ENCODE data around the gene FUOM. TPM values are rescaled to one million over a fixed set of nuclear protein-coding genes. Genes with fewer than 3 reads are reported as not detected.

The FUOM gene
- total RNA-seq, 1 experiment from 2014 or later: 33.3 TPM

- BruUV-seq (replicated peaks): no TSS peak
- no peaks in the 10 kb centered on the region for H3K9me3 ChIP-seq (ENCODE audit: low read length)
- no peak for TF ChIP-seq EZH2 (IDR thresholded peaks at IDR 0.05; ENCODE audit: low read length, unreplicated experiment)
- TF ChIP-seq EZH2phosphoT487 (IDR thresholded peaks at IDR 0.05; ENCODE audit: borderline replicate concordance, low read length): no peak
- no peak for TF ChIP-seq CTCF (conservative IDR thresholded peaks at IDR 0.05; ENCODE audit: low read depth, low read length)
- H4K20me1 ChIP-seq (ENCODE audit: low read length): no peaks in the 10 kb centered on the region
- peaks cover 3% of the 10 kb centered on the region; the same call in 1 of the 2 replicates for H3K4me1 ChIP-seq (ENCODE audit: insufficient read depth, low read length)
- CTCF ChIA-PET: no interaction called here
- POLR2A ChIA-PET (ENCODE audit: unreplicated experiment): interaction anchor here (0.5 to 1.0 kb wide), 2 partner anchors 11 to 30 kb away, joined by 3 to 4 read pairs; no protein-coding TSS in a partner anchor
- H3K9ac ChIP-seq (ENCODE audit: low read length): peak overlapping the region; percentile 36
- intact Hi-C loops (cut with micrococcal nuclease): no loop called here
- DNase-seq (peak; percentile 27), ATAC-seq (peak; percentile 61)
- no peaks in the 10 kb centered on the region for H3K36me3 ChIP-seq (ENCODE audit: low read depth, low read length)
- H3K27ac ChIP-seq (ENCODE audit: low read length): no peak overlapping the region
- no peaks in the 10 kb centered on the region for H3K79me2 ChIP-seq (ENCODE audit: low read length)
- H3F3A ChIP-seq (ENCODE audit: low read length, unreplicated experiment): no peaks in the 10 kb centered on the region
- peak overlapping the region; percentile 88 for H2AFZ ChIP-seq (ENCODE audit: low read length)
- H3K27me3 ChIP-seq (ENCODE audit: low read length): no peaks in the 10 kb centered on the region
- H3K9me2 ChIP-seq (replicated peaks; ENCODE audit: low read length): no peaks in the 10 kb centered on the region
- H3K4me2 ChIP-seq (ENCODE audit: low read length): peak overlapping the region; percentile 97
- peak overlapping the region; percentile 75 for H3K4me3 ChIP-seq (ENCODE audit: low read length)
Measured at GRCh38 chr10:133378251-133379096, 20.7 kb upstream of the FUOM start.

GRCh38 chr10:133377818-133378250 is 20.0 kb upstream of the FUOM start:
- H3K27ac ChIP-seq (ENCODE audit: low read length): no peak overlapping the region
- CTCF ChIA-PET: no interaction called here
- TF ChIP-seq CTCF (conservative IDR thresholded peaks at IDR 0.05; ENCODE audit: low read depth, low read length): no peak
- no peak for TF ChIP-seq EZH2 (IDR thresholded peaks at IDR 0.05; ENCODE audit: low read length, unreplicated experiment)
- TF ChIP-seq EZH2phosphoT487 (IDR thresholded peaks at IDR 0.05; ENCODE audit: borderline replicate concordance, low read length): no peak
- no peaks in the 10 kb centered on the region for H3K9me3 ChIP-seq (ENCODE audit: low read length)
- H3K4me1 ChIP-seq (ENCODE audit: insufficient read depth, low read length): peaks cover 3% of the 10 kb centered on the region; the same call in 1 of the 2 replicates
- H3K4me2 ChIP-seq (ENCODE audit: low read length): peak overlapping the region; percentile 97
- BruUV-seq (replicated peaks): no TSS peak
- no peaks in the 10 kb centered on the region for H3K79me2 ChIP-seq (ENCODE audit: low read length)
- H3K36me3 ChIP-seq (ENCODE audit: low read depth, low read length): no peaks in the 10 kb centered on the region
- no peaks in the 10 kb centered on the region for H3K27me3 ChIP-seq (ENCODE audit: low read length)
- no peaks in the 10 kb centered on the region for H3K9me2 ChIP-seq (replicated peaks; ENCODE audit: low read length)
- POLR2A ChIA-PET (ENCODE audit: unreplicated experiment): no interaction called here
- ATAC-seq (peak; percentile 3), DNase-seq (no peak)
- H3K4me3 ChIP-seq (ENCODE audit: low read length): peak overlapping the region; percentile 75
- H4K20me1 ChIP-seq (ENCODE audit: low read length): no peaks in the 10 kb centered on the region
- peak overlapping the region; percentile 88 for H2AFZ ChIP-seq (ENCODE audit: low read length)
- H3K9ac ChIP-seq (ENCODE audit: low read length): peak overlapping the region; percentile 36; the same call in 1 of the 2 replicates
- H3F3A ChIP-seq (ENCODE audit: low read length, unreplicated experiment): no peaks in the 10 kb centered on the region
- intact Hi-C loops (cut with micrococcal nuclease): no loop called here
